Stimulated activated CD8-positive, alpha-beta memory T cell treated with anti-CD3 and anti-CD28 coated beads, Interleukin-15, amount 100 ng/mL, for 48 hours (primary cell): ENCODE measurements around the gene PBX4.
A peak's percentile ranks its signal among the peaks of the same experiment; 100 is the strongest.

Experiments used
- DNase-seq, 2 donors: peaks; one replicate each; pipeline ENCODE4 v3.0.0-alpha.2; 2020; ENCODE audit warnings: low read depth in 2 of 2

Gene PBX4

DNA sequence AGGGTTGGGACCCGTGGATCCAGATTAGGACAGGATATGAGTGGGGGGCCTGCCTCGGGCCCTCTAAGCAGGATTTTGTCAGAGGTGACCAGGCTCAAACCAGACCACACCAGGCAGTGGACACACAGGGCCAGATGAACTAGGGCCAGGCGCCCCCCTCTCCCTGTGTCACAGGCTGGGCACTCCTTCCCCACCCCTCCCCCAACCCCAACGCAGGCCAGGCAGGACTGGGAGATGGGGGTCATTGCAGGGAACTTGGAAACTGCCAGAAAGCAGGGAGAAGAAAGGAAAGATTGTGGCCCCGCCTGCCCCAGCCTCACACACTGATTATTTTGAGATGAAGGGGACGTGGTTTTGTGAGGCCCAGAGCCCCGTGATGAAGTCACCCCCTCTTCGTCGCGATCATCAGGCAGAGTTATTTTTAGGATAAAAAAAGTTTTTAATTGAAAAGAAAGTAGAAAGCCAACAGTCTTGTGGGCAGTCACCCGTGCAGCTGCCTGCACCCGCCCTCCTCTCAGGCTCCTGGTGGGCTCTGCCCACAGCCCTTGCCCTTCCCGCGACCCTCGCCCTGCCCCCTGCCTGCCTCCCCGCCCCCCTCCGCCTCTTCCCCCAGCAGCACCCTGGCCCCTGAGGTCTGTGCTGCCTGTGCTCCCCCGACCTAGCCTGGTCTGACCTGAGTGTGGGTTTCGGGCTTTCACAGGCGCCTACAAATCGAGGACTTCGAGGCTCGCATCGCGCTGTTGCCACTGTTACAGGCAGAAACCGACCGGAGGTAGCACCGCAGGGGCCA lies 91.7 kb downstream of the PBX4 start:
- no peak for DNase-seq

GRCh38 chr19:19525611-19526380 lies 92.7 kb downstream of the PBX4 start:
- DNase-seq, result no peak

DNA sequence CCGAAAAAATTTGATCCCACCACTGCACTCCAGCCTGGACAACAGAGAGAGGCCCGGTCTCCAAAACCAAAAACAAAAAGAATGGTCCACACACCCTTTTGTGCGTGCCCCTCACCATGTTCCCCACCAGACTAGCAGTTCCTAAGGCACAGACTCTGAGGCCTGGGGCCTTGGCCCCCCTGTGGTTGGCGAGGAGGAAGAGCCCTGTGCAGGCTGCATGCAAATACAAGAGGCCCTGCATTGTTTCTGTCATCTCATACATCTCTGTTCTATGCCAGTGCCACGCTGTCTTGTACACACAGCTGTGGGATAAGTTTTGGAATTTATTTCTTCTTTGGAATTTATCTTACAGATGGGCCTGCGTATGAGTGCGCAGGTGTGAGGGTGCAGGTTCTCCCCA lies 94.4 kb downstream of the PBX4 start:
- no peak for DNase-seq

- no peak for DNase-seq
Observed at GRCh38 chr19:19523177-19523576, 95.3 kb downstream of the PBX4 start.

DNA sequence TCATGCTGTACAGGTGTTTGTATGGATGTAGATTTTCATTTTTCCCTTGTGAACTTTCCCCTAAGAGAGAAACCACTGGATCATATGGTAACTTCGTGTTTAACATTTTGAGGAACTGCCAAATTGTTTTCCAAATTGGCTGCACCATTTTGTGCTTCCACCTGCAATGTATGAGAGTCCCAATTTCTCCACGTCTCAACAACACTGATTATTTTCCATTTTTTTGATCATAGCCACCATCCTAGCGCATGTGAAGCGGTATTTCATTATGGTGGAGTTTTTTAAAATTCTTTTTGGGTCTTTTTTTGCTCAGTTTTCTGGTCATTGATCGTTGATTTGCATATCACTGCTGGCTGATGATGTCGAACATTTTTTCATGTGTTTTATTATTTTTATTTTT lies 97.5 kb downstream of the PBX4 start:
- no peak for DNase-seq

GRCh38 chr19:19517235-19517619 lies 101.3 kb downstream of the PBX4 start:
- no peak for DNase-seq

DNA sequence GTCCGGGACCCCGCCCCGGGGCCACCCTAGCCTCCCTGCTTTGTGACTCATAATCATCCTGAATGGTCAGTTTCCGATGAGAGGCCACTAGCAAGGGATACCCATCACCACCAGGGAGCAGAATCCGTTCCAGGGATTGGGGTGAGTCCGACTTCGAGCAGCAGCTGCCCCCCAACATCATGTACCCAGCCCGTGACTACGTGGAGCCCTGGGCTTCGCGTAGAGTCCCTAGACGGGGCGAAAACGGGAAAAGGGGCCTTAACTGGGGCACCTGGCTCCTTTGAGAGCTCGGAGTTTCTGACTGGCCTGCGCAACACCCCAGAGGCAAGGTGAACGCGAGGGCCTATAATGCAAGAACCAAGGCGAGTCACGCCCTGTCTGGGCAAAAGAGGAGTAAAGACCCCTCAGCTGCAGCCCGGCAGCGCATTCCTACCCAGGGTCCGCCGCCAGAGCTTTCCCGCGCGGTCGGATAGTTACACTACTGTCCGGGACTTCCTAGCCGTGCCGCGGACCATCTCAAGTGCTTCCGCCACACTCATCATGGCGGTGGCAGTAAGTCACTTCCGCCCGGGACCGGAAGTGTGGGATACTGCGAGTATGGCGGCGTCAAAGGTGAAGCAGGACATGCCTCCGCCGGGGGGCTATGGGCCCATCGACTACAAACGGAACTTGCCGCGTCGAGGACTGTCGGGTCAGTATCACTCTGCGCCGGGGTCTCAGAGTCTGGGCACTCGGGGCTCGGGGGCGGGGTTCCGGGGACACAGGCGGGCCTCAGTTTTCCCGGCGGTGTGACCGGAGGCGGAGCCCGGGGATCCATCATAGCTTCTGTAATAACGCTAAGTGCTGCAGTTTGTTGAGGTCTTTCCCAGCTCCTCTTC lies 102.6 kb downstream of the PBX4 start, which contains the start of gene NDUFA13:
NDUFA13 (plus strand) TSS at position 584 of the 878 bp plus-strand sequence; CDS start at position 598, 14 bp downstream.
- peak; percentile 86 for DNase-seq

GRCh38 chr19:19514881-19515641 lies 103.4 kb downstream of the PBX4 start, which contains the start of gene TSSK6:
Gene TSSK6 (minus strand): TSS chr19:19515548. CDS start chr19:19515427, 121 bp downstream.
- no peak for DNase-seq

GRCh38 chr19:19514215-19514657 lies 104.3 kb downstream of the PBX4 start:
- no peak for DNase-seq

GRCh38 chr19:19513682-19514081 lies 104.8 kb downstream of the PBX4 start:
- no peak for DNase-seq
